Hepatocyte (in vitro differentiated cells): ENCODE data around the gene SLC39A11.

ENCODE experiments used
- EZH2 ChIP-seq: fragments of 200-600 bp; sonication (generic); IDR thresholded peaks from 2 replicates; pipeline ENCODE4 v1.6.1; 2016; ENCODE audit warnings: antibody characterized with exemption, mild to moderate bottlenecking, borderline replicate concordance
- EZH2phosphoT487 ChIP-seq: fragments of 200-600 bp; sonication (generic); IDR thresholded peaks from one replicate; pipeline ENCODE4 v1.6.1; 2018; ENCODE audit warnings: antibody characterized with exemption, mild to moderate bottlenecking, low read depth, moderate library complexity; ENCODE audit not compliant: unreplicated experiment, severe bottlenecking
- TF ChIP-seq, protein P1 (sequence below): fragments of 200-600 bp; sonication (generic); IDR thresholded peaks from 2 replicates; pipeline ENCODE4 v1.5.1; 2016; ENCODE audit warnings: antibody characterized with exemption, mild to moderate bottlenecking; ENCODE audit not compliant: poor library complexity

GRCh38 chr17:72609501-72609900, 483.0 kb downstream of the SLC39A11 start:
- TF ChIP-seq, protein P1, sequence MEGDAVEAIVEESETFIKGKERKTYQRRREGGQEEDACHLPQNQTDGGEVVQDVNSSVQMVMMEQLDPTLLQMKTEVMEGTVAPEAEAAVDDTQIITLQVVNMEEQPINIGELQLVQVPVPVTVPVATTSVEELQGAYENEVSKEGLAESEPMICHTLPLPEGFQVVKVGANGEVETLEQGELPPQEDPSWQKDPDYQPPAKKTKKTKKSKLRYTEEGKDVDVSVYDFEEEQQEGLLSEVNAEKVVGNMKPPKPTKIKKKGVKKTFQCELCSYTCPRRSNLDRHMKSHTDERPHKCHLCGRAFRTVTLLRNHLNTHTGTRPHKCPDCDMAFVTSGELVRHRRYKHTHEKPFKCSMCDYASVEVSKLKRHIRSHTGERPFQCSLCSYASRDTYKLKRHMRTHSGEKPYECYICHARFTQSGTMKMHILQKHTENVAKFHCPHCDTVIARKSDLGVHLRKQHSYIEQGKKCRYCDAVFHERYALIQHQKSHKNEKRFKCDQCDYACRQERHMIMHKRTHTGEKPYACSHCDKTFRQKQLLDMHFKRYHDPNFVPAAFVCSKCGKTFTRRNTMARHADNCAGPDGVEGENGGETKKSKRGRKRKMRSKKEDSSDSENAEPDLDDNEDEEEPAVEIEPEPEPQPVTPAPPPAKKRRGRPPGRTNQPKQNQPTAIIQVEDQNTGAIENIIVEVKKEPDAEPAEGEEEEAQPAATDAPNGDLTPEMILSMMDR: no peak
- TF ChIP-seq EZH2phosphoT487 (no peak), EZH2 (no peak)
